GM21528 (cell line): ENCODE measurements around the gene NLRC5.
A peak's percentile ranks its signal among the peaks of the same experiment; 100 is the strongest.

ENCODE experiments used
- ATAC-seq: cut with Tn5 transposase; IDR thresholded peaks from one replicate; pipeline ENCODE4 v1.9.1; 2021; ENCODE audit warnings: mild to moderate bottlenecking, moderate library complexity; ENCODE audit not compliant: unreplicated experiment, low FRiP score

The NLRC5 gene

GRCh38 chr16:56988948-56989945 is at the start of gene NLRC5:
NLRC5 (plus strand) TSS chr16:56989557; CDS start chr16:57020713, 31,156 bp downstream.
- ATAC-seq, result peak; percentile 73

GRCh38 chr16:56939801-56940200 is 49.6 kb upstream of the NLRC5 start:
- ATAC-seq, result no peak

GRCh38 chr16:56941092-56941491 is 48.3 kb upstream of the NLRC5 start:
- ATAC-seq, result no peak

- no peak for ATAC-seq
These were observed 47.5 kb upstream of the NLRC5 start for GRCh38 chr16:56941856-56942331.

GRCh38 chr16:56943761-56944375 is 45.5 kb upstream of the NLRC5 start:
- no peak for ATAC-seq

GRCh38 chr16:56944954-56945839 is 44.2 kb upstream of the NLRC5 start:
- ATAC-seq, result no peak

- ATAC-seq, result no peak
These were observed 43.4 kb upstream of the NLRC5 start for GRCh38 chr16:56945847-56946527.

GRCh38 chr16:56946767-56947603 is 42.4 kb upstream of the NLRC5 start:
- ATAC-seq, result no peak

GRCh38 chr16:56947604-56947995 is 41.8 kb upstream of the NLRC5 start:
- ATAC-seq, result no peak

- no peak for ATAC-seq
These were observed 41.1 kb upstream of the NLRC5 start for GRCh38 chr16:56948234-56948633.

GRCh38 chr16:56950051-56950450 is 39.3 kb upstream of the NLRC5 start:
- no peak for ATAC-seq

- no peak for ATAC-seq
These were observed 38.9 kb upstream of the NLRC5 start for GRCh38 chr16:56950455-56950854.

- no peak for ATAC-seq
These were observed 38.2 kb upstream of the NLRC5 start for GRCh38 chr16:56950881-56951771.

GRCh38 chr16:56953006-56953405 is 36.4 kb upstream of the NLRC5 start:
- ATAC-seq, result no peak

GRCh38 chr16:56956076-56956475 is 33.3 kb upstream of the NLRC5 start:
- ATAC-seq, result no peak

- no peak for ATAC-seq
These were observed 32.6 kb upstream of the NLRC5 start for GRCh38 chr16:56956756-56957155.

GRCh38 chr16:56960681-56961281 is 28.6 kb upstream of the NLRC5 start:
- no peak for ATAC-seq

- no peak for ATAC-seq
These were observed 28.0 kb upstream of the NLRC5 start for GRCh38 chr16:56961386-56961785.
